Pulmonary artery endothelial cell (primary cell): Measurements from ENCODE around the gene ISX. TPM values are rescaled to one million over a fixed set of nuclear protein-coding genes. Genes with fewer than 3 reads are reported as not detected.

Experiments used
- DNase-seq: peaks from one replicate; pipeline ENCODE4 v3.0.0-alpha.2; 2011; ENCODE audit warnings: low read depth, low spot score
- total RNA-seq: library from RNA; depleted of rRNA; stranded (reverse); fragments of >200 nt; gene quantifications from 2 replicates; pipeline ENCODE4 v1.2.3, GENCODE V29; 2014

Gene ISX
- total RNA-seq, 1 donor from 2014 or later: not detected

DNA sequence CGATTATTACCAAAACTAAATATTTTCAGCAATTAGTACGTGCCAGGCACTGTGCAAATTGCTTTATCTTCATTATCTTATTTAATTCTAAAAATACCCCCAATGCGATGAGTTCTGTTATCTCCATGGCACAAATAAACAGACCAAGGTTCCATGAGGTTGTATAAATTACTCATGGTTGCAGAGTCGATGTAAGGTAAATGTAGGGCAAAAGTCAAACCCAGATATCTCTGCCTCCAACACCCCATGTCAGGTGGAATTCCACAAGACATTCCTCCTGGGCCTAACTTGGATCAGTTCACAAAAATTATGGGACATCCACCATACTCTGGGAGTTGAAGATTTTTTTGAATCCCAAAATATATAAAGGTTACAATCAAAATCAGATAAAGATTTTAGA, 43.7 kb downstream of the ISX start:
- DNase-seq: no peak

DNA sequence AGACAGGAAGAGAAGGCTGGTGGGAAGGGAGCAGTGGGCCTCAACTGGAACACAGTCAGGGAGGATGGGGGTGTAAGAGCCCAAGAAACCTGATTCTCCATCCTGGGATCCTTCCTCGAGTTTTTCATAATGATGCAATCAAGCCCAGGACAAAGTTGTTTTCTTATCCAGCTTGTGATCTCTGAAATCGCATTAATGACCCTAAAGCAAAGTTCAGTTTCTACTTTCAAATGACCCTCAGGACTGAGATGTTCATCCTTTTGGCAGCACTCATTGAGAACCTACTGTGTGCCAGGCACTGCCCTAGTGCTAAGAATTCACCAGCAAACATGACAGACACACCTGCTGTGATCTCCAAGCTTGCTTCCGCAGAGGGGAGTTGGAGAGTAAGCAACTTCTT, 45.3 kb downstream of the ISX start:
- no peak for DNase-seq

DNA sequence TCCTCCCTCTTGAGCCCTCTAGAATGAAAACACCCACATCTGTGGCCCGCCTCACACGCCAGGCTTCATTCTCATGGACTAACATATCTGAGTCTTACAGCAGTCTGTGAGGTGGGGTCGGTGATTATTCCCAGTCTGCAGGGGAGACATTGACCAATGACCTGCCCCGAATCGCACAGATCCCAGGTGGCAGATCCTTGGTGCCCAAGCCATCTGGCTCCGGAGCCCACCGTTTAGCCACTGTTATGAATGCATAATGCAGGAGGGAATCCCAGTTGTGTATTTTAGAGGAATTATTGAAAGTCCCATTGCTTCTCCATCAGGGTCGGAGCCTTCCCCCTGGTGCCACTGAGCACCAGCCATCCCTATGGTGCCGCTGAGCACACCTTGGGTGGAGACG, 47.4 kb downstream of the ISX start:
- DNase-seq: no peak

DNA sequence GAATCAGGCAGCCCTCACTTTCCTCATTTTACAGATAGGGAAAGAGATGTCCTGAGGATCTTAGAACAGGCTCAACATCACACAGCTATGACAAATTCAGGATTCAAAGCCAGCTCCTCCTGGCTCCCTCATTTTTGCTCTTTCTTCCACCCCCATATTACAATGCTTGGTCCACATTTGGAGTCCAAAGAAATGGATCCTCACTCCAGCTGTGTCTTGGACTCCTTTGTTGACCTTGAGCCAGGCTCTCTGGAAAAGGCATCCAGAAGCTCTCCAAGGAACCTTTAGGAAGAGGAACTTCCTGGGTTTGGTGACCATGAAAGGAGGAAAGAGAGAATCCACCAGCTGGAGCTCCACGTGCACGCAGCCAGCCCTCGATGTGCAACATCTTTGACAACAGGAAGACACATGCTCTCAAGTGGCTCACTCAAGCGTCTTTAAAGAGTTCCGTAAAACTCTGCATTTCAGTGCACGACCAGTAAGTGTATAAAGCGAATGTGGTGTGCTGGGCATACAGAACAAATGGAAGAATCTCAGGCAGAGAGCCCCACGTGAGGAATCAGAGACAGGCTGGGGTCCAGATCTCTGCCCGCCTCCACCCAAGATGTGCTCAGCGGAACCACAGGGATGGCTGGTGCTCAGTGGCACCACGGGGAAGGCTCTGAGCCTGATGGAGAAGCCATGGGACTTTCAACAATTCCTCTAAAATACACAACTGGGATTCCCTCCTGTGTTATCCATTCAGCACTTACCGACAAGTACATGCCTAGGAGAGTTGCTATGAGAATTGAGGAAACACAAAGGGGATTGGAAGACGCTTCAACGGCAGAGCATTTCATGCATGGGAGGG, 48.4 kb downstream of the ISX start:
- DNase-seq: no peak

DNA sequence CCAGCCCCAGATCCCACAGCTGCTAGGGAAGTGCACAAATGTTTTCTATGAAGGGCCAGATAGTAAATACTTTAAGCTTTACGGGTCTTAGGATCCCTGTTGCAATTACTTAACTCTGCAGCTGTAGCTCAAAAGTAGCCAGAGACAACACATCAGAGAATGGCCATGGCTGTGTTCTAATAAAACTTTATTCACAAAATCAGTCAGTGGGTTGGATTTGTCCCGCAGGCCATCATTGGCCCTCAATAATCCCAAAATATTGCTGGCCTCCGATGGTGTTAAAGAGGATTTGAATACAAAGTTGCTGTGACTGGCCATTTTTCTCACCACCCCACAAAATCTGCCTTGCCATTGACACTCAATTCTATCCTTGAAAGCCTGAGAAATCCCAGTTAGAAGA, 49.6 kb downstream of the ISX start:
- no peak for DNase-seq

DNA sequence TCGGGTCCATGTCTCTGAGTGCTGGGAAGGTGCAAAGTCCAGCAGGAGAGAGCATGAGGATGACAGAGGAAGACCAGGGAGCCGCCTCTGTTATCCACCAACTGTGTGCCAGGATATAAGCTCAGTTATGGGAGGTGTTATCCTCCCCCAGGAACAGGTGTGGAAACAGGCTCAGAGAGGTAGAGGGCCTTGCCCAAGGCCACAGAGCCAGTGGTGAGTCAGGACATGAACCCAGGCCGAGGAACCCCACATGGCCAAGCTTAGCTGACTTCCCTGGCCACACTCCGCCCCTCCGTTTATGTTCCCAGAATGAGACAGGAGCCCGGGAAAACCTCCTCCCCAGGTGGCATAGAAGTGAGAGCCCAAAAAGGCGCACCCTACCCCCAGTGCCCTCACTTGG, 50.3 kb downstream of the ISX start:
- no peak for DNase-seq

DNA sequence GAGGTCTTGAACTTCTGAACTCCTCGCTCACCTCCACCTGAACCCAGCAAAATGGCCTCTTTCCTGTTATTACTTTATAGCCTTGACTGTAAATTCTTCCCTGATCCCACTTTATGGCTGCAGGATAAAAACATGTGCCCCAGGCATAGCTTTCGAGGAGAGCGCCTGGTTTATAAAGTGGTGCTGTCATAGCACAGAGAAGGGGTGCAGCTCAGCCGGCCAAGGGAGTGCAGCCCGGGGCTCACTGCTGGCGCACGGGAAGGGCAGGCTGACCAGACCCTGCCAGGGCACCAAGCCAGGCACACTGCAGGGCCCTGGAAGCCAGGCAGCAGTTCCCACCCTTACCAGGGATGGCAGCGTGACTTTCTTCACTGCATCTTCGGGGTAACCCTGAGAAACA, 50.9 kb downstream of the ISX start:
- no peak for DNase-seq

DNA sequence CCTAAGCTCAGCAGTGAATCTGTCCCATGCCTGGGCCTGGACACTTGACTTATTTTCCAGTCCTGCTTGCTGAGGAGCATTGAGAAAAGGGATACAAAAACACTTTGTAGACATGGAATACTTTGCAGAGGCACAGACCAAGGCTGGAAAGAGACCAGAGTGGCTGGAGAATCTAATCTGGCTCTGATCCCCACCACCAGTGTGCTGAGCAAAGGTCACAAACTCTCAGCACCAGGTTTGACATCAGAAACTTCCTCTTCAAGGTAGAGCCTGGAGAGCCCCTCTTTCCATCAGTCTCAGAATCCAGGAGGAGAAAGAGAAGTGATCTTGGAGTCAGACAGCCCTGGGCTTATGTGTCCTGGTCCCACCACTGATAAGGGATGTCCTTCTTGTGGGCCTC, 53.5 kb downstream of the ISX start:
- DNase-seq: no peak

DNA sequence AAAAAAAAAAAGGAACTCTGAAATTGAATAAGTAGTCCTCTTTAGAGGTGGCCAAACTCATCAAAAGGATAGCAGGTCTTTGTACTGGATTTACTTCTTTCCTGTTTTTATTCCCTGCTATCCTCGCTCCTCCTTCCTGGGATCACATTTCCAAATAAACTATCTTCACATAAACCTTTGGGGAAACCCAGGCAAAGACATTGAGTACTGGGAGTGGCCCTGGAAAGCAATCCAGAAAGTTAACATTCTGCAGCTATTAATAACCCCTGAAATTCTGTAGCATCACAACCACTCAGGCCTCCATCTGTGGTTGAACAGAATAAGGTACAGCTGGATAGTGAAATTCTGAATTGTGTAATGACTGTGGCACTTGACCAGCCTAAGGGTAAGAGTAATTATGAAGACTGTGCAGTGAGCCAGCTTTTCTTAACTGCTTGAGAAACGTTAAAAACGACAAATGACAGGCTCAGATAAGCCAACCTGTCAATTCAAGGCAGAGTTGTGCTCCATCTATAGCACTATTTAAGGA, 58.8 kb downstream of the ISX start:
- DNase-seq: no peak

DNA sequence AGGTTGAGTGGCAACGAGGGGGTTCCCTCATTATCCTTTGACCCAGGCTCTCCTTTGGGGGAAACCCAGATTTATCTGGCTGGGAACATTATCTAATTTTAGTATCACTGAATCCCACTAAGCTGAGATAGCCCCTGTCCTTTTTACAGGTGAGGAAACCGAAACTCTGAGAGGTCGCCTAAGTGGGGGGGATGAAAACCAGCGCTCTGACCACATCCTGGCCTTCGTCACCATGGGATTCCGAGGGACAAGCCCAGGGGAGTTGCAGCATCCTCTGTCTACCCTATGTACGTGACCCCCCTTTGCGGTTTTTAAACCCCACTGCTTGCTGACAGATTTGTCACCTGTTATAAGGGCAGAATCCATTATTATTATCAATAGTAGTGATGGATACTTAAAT, 61.0 kb downstream of the ISX start:
- DNase-seq: no peak

DNA sequence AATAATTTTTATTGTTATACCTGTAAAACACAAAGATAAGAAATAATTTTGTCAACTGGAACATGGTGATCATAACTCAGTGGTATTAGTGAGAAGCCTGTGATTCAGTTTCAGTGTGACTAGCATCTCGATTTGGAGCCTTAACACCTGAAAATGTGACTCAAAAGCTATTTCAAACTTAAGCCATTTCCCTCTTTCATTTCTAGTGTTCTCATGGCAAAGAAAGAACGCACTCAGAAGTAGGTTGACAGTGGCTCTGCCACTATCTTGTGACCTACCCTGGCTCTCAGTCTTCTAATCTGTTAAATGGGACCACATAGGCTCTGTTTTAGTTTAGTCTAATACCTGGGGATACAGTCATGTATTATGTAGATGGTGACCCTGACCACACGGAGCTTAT, 62.7 kb downstream of the ISX start:
- no peak for DNase-seq

DNA sequence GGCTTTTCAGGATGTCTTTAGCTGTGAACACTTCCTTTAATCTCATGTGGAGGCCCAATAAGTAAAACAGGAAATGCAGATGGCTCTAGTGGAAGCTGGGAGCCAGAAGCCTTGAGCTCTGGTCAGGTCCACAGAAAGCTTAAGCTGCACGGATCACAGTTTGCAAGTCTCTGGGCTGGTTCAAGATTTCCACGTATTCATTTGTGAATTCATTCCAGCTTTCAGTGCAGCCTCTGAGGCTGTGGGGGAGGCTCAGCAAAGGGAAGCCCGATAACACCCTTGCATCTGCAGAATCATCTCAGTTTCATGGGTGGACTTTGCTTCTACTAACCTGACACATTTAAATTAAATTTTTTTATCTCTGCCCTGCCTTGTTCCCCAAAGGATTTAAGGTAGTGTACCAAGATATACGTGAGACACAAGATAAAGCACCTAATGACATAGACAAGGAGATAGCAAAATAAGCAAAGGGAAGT, 65.6 kb downstream of the ISX start:
- DNase-seq: no peak

DNA sequence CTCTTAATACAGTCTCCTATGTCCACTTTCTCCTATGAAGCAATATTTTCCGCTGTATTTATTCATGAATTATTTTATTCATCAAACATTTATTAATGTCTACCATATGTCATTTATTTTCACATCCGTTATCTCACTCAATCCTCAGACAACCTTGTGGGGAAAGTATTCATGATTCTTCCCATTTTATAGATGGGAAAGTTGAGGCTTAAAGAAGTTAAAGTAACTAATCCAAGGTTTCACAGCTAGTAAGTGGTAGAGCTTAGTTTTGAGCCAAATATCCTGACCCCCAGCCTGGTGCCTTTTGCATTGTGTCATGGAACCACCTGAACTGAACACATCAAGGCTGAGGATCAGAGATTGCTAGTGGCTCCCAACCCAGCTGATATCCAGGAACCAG, 66.6 kb downstream of the ISX start:
- DNase-seq: no peak

DNA sequence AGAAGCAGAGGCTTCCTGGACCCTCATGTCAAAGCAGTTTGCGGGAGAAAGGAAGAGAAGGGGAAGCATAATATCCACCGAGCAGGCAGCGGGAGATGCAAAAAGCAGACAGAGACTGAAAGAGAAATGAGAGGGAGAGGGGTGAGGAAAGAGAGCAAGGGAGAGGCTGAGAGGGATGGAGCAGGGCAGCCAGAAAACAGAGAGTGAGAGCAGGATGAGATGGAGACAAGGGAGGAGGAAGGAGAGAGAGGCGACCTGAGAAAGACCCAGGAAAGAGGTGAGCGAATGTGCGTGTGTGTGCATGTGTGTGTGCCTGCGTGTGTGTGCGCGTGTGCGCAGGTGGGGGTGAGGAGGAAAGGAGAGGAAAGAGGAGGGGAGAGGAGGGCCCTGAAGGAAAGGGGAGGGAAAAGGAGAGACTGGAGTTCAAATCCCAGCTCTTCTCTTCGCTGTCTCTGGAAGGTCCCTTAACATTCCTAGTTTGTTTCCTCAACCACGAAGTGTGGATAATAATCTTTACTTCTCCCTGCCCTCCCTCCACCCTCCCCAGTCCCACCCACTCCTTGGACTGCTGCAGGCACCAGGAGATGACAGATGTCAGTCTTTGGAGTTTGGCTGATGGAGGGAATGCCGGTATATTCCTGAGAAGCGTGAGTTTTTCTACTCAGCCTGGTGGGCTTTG, 67.9 kb downstream of the ISX start:
- DNase-seq: no peak

DNA sequence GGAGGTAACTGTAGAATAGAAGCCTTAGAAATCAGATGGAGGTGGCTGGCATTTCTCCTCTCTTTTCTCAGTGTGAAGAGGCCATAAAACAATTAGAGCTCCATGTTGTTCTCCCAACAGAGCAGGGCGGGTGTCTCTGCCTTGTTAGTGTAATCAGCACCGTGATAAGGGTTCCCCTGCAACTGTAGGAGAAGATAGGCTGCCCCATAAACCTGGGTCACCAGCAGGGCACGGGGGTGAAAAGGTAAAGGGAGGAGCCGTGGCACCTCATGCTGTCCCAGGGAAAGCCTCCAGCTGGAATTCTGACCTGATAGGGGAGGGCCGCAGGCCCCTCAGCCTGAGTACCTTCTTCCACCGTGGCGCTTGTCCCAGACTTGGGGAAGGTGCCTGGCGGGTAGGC, 68.7 kb downstream of the ISX start:
- DNase-seq: no peak

DNA sequence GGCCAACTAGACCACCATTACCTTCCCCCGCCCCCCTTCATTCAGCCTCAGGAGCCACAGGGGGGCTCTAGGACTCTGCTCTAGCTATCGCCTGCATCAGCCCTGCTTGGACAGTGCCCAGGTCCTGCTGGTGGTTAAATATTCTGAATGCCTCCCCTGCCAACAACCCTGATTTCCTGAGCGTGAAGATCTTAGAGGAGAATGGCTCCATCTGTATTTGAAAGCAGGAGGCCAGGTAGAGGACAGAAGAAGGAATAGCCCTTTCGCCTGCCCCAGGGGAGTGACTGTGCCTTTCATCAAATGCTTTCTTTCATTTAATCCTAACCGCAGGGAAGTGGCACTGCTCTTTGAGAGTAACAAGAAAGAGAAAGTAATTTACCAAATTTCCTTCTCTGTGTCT, 69.2 kb downstream of the ISX start:
- no peak for DNase-seq

Other genes starting within 250 kb of the ISX start
- 17.5 and 21.4 TPM in 2 replicates for gene HMGXB4, start 191.3 kb downstream of the ISX start, total RNA-seq
- gene TOM1, start 233.7 kb downstream of the ISX start, total RNA-seq: 16.6 and 19.4 TPM in 2 replicates